Mesendoderm (in vitro differentiated cells): ENCODE data around the gene TNFRSF12A.

ENCODE experiments used
- DNase-seq: peaks from one replicate; pipeline ENCODE4 v3.0.0; 2013
- H2AK5ac ChIP-seq: 2 replicates; pipeline ENCODE4 v1.6.1; 2013; ENCODE audit warnings: low read length, inconsistent platforms
- H2BK120ac ChIP-seq: 2 replicates; pipeline ENCODE4 v1.6.1; 2013; ENCODE audit warnings: low read depth, mild to moderate bottlenecking, low read length, moderate library complexity, mixed read lengths
- H2BK15ac ChIP-seq: replicated peaks from 2 replicates; pipeline ENCODE4 v1.6.1; 2013; ENCODE audit warnings: low read depth, mild to moderate bottlenecking, moderate library complexity
- H2BK5ac ChIP-seq: 2 replicates; pipeline ENCODE4 v1.6.1; 2013; ENCODE audit warnings: low read length, inconsistent platforms
- H3K18ac ChIP-seq: 2 replicates; pipeline ENCODE4 v1.6.1; 2013; ENCODE audit warnings: mild to moderate bottlenecking, low read length, mixed read lengths
- H3K23ac ChIP-seq: one replicate; pipeline ENCODE4 v1.6.1; 2013; ENCODE audit warnings: low read length
- H3K27ac ChIP-seq: 2 replicates; pipeline ENCODE4 v1.5.1; 2013; ENCODE audit warnings: low read depth, mild to moderate bottlenecking, inconsistent platforms, low read length, moderate library complexity
- H3K27me3 ChIP-seq: 2 replicates; pipeline ENCODE4 v1.6.1; 2013; ENCODE audit warnings: low read length, control low read depth, mild to moderate bottlenecking, inconsistent platforms; ENCODE audit not compliant: insufficient read depth, poor library complexity
- H3K36me3 ChIP-seq: 2 replicates; pipeline ENCODE4 v1.6.1; 2013; ENCODE audit warnings: low read length, inconsistent platforms; ENCODE audit not compliant: control insufficient read depth, insufficient read depth
- H3K4ac ChIP-seq: one replicate; pipeline ENCODE4 v1.6.1; 2013; ENCODE audit warnings: low read depth, mild to moderate bottlenecking, low read length, moderate library complexity
- H3K4me1 ChIP-seq: 2 replicates; pipeline ENCODE4 v1.6.1; 2013; ENCODE audit warnings: low read depth, low read length, inconsistent platforms; ENCODE audit not compliant: control insufficient read depth
- H3K4me2 ChIP-seq: 2 replicates; pipeline ENCODE4 v1.6.1; 2013; ENCODE audit warnings: low read length
- H3K4me3 ChIP-seq: 2 replicates; pipeline ENCODE4 v1.5.1; 2013; ENCODE audit warnings: mild to moderate bottlenecking, low read length
- H3K56ac ChIP-seq: one replicate; pipeline ENCODE4 v1.6.1; 2013; ENCODE audit warnings: low read length
- H3K79me1 ChIP-seq: 2 replicates; pipeline ENCODE4 v1.6.1; 2013; ENCODE audit warnings: low read length, inconsistent platforms
- H3K79me2 ChIP-seq: 2 replicates; pipeline ENCODE4 v1.6.1; 2013; ENCODE audit warnings: mild to moderate bottlenecking, low read length; ENCODE audit not compliant: control insufficient read depth, insufficient read depth
- H3K9ac ChIP-seq: 2 replicates; pipeline ENCODE4 v1.6.1; 2013; ENCODE audit warnings: low read length, inconsistent platforms
- H4K5ac ChIP-seq: one replicate; pipeline ENCODE4 v1.6.1; 2013; ENCODE audit warnings: low read length
- H4K8ac ChIP-seq: one replicate; pipeline ENCODE4 v1.6.1; 2013; ENCODE audit warnings: low read depth, mild to moderate bottlenecking, control low read depth, low read length, moderate library complexity
- WGBS: extraction: QIAGEN DNeasy Blood & Tissue Kit; methylation state at CpG from one replicate; pipeline ENCODE4 v1.1.7; 2013; ENCODE audit warnings: low lambda C conversion rate, missing lambda C conversion rate; ENCODE audit not compliant: insufficient coverage; ENCODE audit errors: extremely low coverage; 5-methylcytosine and 5-hydroxymethylcytosine counted together

Gene TNFRSF12A

GRCh38 chr16:2977440-2977839, 42.7 kb upstream of the TNFRSF12A start:
- Histone ChIP-seq H3K4ac (no peak overlapping the region), H3K36me3 (peaks cover 8% of the 10 kb centered on the region), H3K4me3 (no peak overlapping the region), H2AK5ac (no peak overlapping the region), H3K18ac (no peak overlapping the region), H4K8ac (no peak overlapping the region), H3K27ac (no peak overlapping the region), H3K79me1 (peaks cover 11% of the 10 kb centered on the region), H3K4me1 (peaks cover 2% of the 10 kb centered on the region), H3K56ac (no peak overlapping the region), H3K27me3 (no peaks in the 10 kb centered on the region), H2BK5ac (no peak overlapping the region), H2BK15ac (no peak overlapping the region), H2BK120ac (no peak overlapping the region), H3K79me2 (peaks cover 11% of the 10 kb centered on the region), H3K9ac (no peak overlapping the region), H3K4me2 (no peak overlapping the region), H3K23ac (no peak overlapping the region), H4K5ac (no peak overlapping the region)
- WGBS = no CpG with 5 or more reads among the region's 6 CpGs
- no peak for DNase-seq

- no peak for DNase-seq
- H3K23ac ChIP-seq = peak overlapping the region; percentile 66
- peak overlapping the region; percentile 97 for H3K56ac ChIP-seq
- WGBS = no CpG with 5 or more reads among the region's 43 CpGs
- peak overlapping the region; percentile 83 for H4K8ac ChIP-seq
- H4K5ac ChIP-seq = no peak overlapping the region
- peak overlapping the region; percentile 86 for H3K4me3 ChIP-seq
- H3K79me1 ChIP-seq = peaks cover 11% of the 10 kb centered on the region
- H3K9ac ChIP-seq = peak overlapping the region; percentile 96
- peaks cover 2% of the 10 kb centered on the region for H3K4me1 ChIP-seq
- H2BK15ac ChIP-seq = no peak overlapping the region
- peaks cover 6% of the 10 kb centered on the region for H3K36me3 ChIP-seq
- H2BK120ac ChIP-seq = peak overlapping the region; percentile 37
- peaks cover 11% of the 10 kb centered on the region for H3K79me2 ChIP-seq
- peak overlapping the region; percentile 97 for H3K4me2 ChIP-seq
- no peaks in the 10 kb centered on the region for H3K27me3 ChIP-seq
- H2BK5ac ChIP-seq = peak overlapping the region; percentile 59
- H3K27ac ChIP-seq = peak overlapping the region; percentile 81
- H2AK5ac ChIP-seq = no peak overlapping the region
- peak overlapping the region; percentile 97 for H3K4ac ChIP-seq
- H3K18ac ChIP-seq = peak overlapping the region; percentile 97
Observed at GRCh38 chr16:2979669-2980226, 40.4 kb upstream of the TNFRSF12A start.

GRCh38 chr16:2980227-2981176, 39.7 kb upstream of the TNFRSF12A start, which contains the start of gene PKMYT1:
PKMYT1 (minus strand) TSS chr16:2980446; CDS start chr16:2979657, 789 bp downstream.
- no CpG with 5 or more reads among the region's 91 CpGs for WGBS
- H3K56ac ChIP-seq = peak within 1 kb of the TSS; percentile 99
- H3K79me2 ChIP-seq = peaks cover 11% of the 10 kb centered on the region

GRCh38 chr16:2981177-2981898, 38.8 kb upstream of the TNFRSF12A start:
- peaks cover 11% of the 10 kb centered on the region for H3K79me2 ChIP-seq
- H2BK5ac ChIP-seq = peak overlapping the region; percentile 40
- H3K36me3 ChIP-seq = peaks cover 4% of the 10 kb centered on the region
- peaks cover 11% of the 10 kb centered on the region for H3K79me1 ChIP-seq
- WGBS = no CpG with 5 or more reads among the region's 33 CpGs
- peak; percentile 88 for DNase-seq
- H3K4me1 ChIP-seq = peaks cover 2% of the 10 kb centered on the region
- peak overlapping the region; percentile 96 for H3K18ac ChIP-seq
- H2BK120ac ChIP-seq = no peak overlapping the region
- peak overlapping the region; percentile 96 for H3K4ac ChIP-seq
- no peak overlapping the region for H4K8ac ChIP-seq
- peak overlapping the region; percentile 97 for H3K23ac ChIP-seq
- no peaks in the 10 kb centered on the region for H3K27me3 ChIP-seq
- peak overlapping the region; percentile 97 for H3K9ac ChIP-seq
- H3K56ac ChIP-seq = peak overlapping the region; percentile 99
- H3K4me3 ChIP-seq = no peak overlapping the region
- no peak overlapping the region for H2AK5ac ChIP-seq
- H3K27ac ChIP-seq = peak overlapping the region; percentile 82
- H3K4me2 ChIP-seq = peak overlapping the region; percentile 3
- no peak overlapping the region for H4K5ac ChIP-seq
- H2BK15ac ChIP-seq = no peak overlapping the region

More at GRCh38 chr16:2980227-2981176, 39.7 kb upstream of the TNFRSF12A start, which contains the start of gene PKMYT1:
- peak; percentile 87 for DNase-seq
- H3K18ac ChIP-seq = peak within 1 kb of the TSS; percentile 97
- H3K9ac ChIP-seq = peak within 1 kb of the TSS; percentile 97
- peaks cover 2% of the 10 kb centered on the region for H3K4me1 ChIP-seq
- no peaks in the 10 kb centered on the region for H3K27me3 ChIP-seq
- peaks cover 11% of the 10 kb centered on the region for H3K79me1 ChIP-seq
- no peak within 1 kb of the TSS for H2BK15ac ChIP-seq
- H3K27ac ChIP-seq = peak within 1 kb of the TSS; percentile 82
- peak within 1 kb of the TSS; percentile 97 for H3K23ac ChIP-seq
- peak within 1 kb of the TSS; percentile 36 for H2AK5ac ChIP-seq
- peak within 1 kb of the TSS; percentile 97 for H3K4ac ChIP-seq
- peak within 1 kb of the TSS; percentile 99 for H2BK5ac ChIP-seq
- peak within 1 kb of the TSS; percentile 86 for H3K4me3 ChIP-seq
- H3K36me3 ChIP-seq = peaks cover 6% of the 10 kb centered on the region
- peak within 1 kb of the TSS; percentile 97 for H4K8ac ChIP-seq
- no peak within 1 kb of the TSS for H4K5ac ChIP-seq
- peak within 1 kb of the TSS; percentile 97 for H3K4me2 ChIP-seq
- peak within 1 kb of the TSS; percentile 37 for H2BK120ac ChIP-seq

- no peak overlapping the region for H3K4me3 ChIP-seq
- WGBS = no CpG with 5 or more reads among the region's 4 CpGs
Observed at GRCh38 chr16:2981899-2982250, 38.3 kb upstream of the TNFRSF12A start.

More at GRCh38 chr16:2981899-2982250, 38.3 kb upstream of the TNFRSF12A start:
- DNase-seq = peak; percentile 69
- Histone ChIP-seq H3K79me1 (peaks cover 11% of the 10 kb centered on the region), H3K18ac (peak overlapping the region; percentile 15), H3K23ac (no peak overlapping the region), H4K8ac (no peak overlapping the region), H3K4ac (no peak overlapping the region), H3K56ac (peak overlapping the region; percentile 99), H2AK5ac (no peak overlapping the region), H3K27ac (peak overlapping the region; percentile 82), H3K4me1 (peaks cover 2% of the 10 kb centered on the region), H2BK15ac (no peak overlapping the region), H2BK5ac (peak overlapping the region; percentile 40), H3K79me2 (peaks cover 11% of the 10 kb centered on the region), H3K4me2 (peak overlapping the region; percentile 3), H2BK120ac (no peak overlapping the region), H3K9ac (peak overlapping the region; percentile 97), H3K36me3 (peaks cover 3% of the 10 kb centered on the region), H3K27me3 (no peaks in the 10 kb centered on the region), H4K5ac (no peak overlapping the region)
